TTC549 (cell line): Measurements from ENCODE around the gene NSMCE4A.
"Not testable (repeated sequence)": the region's sequence is repeated elsewhere in the genome, so short reads cannot be mapped to it uniquely, and the experiment has no call there.

ENCODE experiments used
- FAIRE-seq: peaks from 2 replicates; lab custom pipeline; 2012; peaks lifted over from hg19 to GRCh38; lab: Jason Lieb, UNC

Gene NSMCE4A

GRCh38 chr10:121974535-121975294, at the start of gene NSMCE4A:
Gene NSMCE4A, minus strand, starts transcription at chr10:121975217. Its CDS starts 52 bp downstream, at chr10:121975165.
- no peak for FAIRE-seq

GRCh38 chr10:122023257-122023656, 48.2 kb upstream of the NSMCE4A start:
- FAIRE-seq, result not testable (repeated sequence)

GRCh38 chr10:122022276-122022675, 47.3 kb upstream of the NSMCE4A start:
- no peak for FAIRE-seq

GRCh38 chr10:122021828-122022227, 46.8 kb upstream of the NSMCE4A start:
- no peak for FAIRE-seq

- no peak for FAIRE-seq
Observed at GRCh38 chr10:122021379-122021778, 46.4 kb upstream of the NSMCE4A start.

- FAIRE-seq, result no peak
Observed at GRCh38 chr10:122020226-122020625, 45.2 kb upstream of the NSMCE4A start.

GRCh38 chr10:122019414-122019975, 44.5 kb upstream of the NSMCE4A start:
- no peak for FAIRE-seq

GRCh38 chr10:122018951-122019413, 44.0 kb upstream of the NSMCE4A start:
- FAIRE-seq, result no peak

GRCh38 chr10:122018491-122018890, 43.5 kb upstream of the NSMCE4A start:
- no peak for FAIRE-seq

- FAIRE-seq, result not testable (repeated sequence)
Observed at GRCh38 chr10:122017926-122018325, 42.9 kb upstream of the NSMCE4A start.

GRCh38 chr10:122014652-122015248, 39.7 kb upstream of the NSMCE4A start:
- FAIRE-seq, result no peak

- no peak for FAIRE-seq
Observed at GRCh38 chr10:122013311-122013780, 38.3 kb upstream of the NSMCE4A start.

- FAIRE-seq, result no peak
Observed at GRCh38 chr10:122012731-122013130, 37.7 kb upstream of the NSMCE4A start.

- no peak for FAIRE-seq
Observed at GRCh38 chr10:122010405-122011050, 35.5 kb upstream of the NSMCE4A start.

- FAIRE-seq, result no peak
Observed at GRCh38 chr10:122007415-122007814, 32.4 kb upstream of the NSMCE4A start.

GRCh38 chr10:122001698-122002097, 26.7 kb upstream of the NSMCE4A start:
- FAIRE-seq, result no peak

- no peak for FAIRE-seq
Observed at GRCh38 chr10:121999301-121999700, 24.3 kb upstream of the NSMCE4A start.

- no peak for FAIRE-seq
Observed at GRCh38 chr10:121998462-121998861, 23.4 kb upstream of the NSMCE4A start.

- no peak for FAIRE-seq
Observed at GRCh38 chr10:121994429-121994941, 19.5 kb upstream of the NSMCE4A start.

GRCh38 chr10:121991727-121992126, 16.7 kb upstream of the NSMCE4A start:
- not testable (repeated sequence) for FAIRE-seq

GRCh38 chr10:121990015-121990677, 15.1 kb upstream of the NSMCE4A start:
- no peak for FAIRE-seq
